IPS-18c (cell line): ENCODE data around the gene LIMCH1.

ENCODE experiments used
- H3K4me3 ChIP-seq: 2 replicates; pipeline ENCODE4 v1.7.0; 2013; ENCODE audit warnings: low read depth, mild to moderate bottlenecking, low read length, moderate library complexity; ENCODE audit not compliant: insufficient read depth
- H3K9me3 ChIP-seq: one replicate; pipeline ENCODE4 v1.6.1; 2013; ENCODE audit warnings: mild to moderate bottlenecking, low read length, moderate library complexity; ENCODE audit not compliant: control insufficient read depth, insufficient read depth

LIMCH1 gene

DNA sequence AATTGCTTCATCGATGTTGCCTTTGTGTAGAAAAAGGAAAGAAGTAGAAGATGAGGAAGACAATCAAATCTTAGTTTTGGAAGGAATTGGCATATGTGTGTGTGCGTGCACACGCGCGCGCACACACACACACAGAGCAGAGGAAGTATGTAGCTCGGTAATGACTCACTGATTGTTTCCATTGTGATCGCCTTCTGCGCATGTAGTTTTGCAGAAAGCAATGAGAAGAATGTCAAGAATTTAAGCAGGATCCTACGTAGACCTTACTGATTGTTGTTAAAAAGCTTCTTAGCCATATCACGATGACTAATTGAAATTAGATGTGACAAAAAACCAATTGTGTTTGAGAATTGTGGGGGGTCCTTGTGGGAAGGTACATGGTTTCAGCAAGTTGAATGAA, 12.8 kb upstream of the LIMCH1 start:
- H3K4me3 ChIP-seq: no peak overlapping the region

DNA sequence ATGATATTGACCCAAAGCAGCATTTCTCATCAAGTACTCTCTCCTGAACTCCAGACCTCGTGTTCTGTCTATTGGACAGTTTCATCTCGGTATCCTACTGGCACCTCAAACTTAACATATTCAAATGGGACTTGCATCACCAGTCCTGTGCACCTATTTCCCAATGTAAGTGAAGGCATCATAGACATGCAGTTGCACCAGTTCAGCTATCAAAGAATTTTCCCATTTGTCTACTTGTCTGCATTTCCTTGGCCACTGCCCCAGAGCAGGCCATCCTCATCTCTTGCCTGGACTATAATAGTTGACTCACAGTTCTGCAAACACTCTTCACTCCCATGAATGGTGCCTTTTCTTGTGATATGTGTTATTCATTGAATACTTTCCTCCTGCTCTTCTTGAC, 11.3 kb upstream of the LIMCH1 start:
- Histone ChIP-seq H3K4me3 (no peak overlapping the region), H3K9me3 (no peaks in the 10 kb centered on the region)

More for the DNA sequence above, 12.8 kb upstream of the LIMCH1 start:
- H3K9me3 ChIP-seq: no peaks in the 10 kb centered on the region

DNA sequence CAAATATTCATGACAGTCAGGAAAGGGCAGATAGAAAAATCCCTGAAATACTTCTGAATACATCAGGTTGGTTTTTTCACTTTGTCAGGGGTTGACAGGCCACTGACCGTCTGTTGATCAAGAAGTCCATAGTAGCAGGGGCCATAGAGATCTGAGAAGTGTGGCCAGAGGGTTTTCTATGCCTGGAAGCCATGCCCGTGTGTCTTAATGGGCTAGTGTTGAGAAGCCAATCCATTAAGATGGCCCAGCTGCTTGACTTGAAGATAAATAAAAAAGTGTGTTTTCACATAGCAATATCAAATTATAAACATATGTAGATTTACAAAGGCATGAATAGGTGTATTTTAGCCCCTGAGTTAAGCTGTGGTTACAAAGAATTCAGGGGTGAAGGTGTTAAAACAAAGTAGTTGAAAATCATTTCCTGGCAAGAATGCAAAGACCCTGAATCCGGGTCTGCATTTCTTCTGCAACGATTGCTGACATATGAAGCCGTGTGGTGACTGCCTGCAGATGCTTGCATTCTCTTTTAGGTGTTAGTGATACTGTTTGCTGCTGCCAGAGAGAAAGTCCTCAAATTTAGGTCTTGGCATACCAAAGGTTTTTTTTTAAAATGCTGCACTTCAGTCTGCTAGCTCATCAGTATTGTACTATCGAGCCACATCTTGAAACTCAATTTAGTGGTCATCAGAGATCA, 9.3 kb upstream of the LIMCH1 start:
- H3K4me3 ChIP-seq: no peak overlapping the region
- no peaks in the 10 kb centered on the region for H3K9me3 ChIP-seq

DNA sequence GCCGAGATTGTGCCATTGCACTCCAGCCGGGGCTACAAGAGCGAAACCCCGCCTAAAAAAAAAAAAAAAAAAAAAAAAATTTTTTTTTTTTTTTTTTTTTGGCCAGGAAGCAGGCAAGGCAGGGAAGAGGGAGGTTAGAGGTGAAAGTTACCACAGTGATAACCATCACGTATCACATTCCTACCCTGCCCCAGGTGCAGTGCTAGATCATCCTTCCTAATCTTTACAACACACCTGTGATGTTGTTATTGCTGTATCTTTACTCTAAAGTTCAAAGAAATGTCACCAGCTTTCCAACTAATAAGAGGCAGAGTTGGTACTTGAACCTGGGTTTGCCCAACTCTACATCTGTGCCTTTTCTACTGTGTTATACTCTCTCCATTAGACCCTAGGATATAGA, 7.2 kb upstream of the LIMCH1 start:
- Histone ChIP-seq H3K9me3 (no peaks in the 10 kb centered on the region), H3K4me3 (no peak overlapping the region)

DNA sequence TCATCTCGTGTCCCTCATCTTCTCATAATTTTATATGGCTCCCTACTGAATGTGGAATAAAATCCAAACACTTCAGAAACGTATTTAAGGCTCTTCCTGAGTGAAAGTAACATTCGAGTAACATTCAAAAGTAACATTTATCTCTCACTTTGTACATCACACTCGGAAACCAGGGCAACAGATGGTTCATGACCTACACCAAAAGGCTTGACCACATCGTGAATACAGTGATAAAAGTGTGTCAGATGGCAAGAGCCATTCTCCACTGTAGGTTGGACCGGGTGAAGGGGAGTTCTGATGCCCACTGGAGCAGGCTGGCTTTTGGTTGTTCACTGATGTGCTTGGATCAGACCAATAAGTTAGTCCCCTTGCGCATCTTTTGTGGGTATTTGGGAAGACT, 5.6 kb upstream of the LIMCH1 start:
- Histone ChIP-seq H3K4me3 (no peak overlapping the region), H3K9me3 (no peaks in the 10 kb centered on the region)

DNA sequence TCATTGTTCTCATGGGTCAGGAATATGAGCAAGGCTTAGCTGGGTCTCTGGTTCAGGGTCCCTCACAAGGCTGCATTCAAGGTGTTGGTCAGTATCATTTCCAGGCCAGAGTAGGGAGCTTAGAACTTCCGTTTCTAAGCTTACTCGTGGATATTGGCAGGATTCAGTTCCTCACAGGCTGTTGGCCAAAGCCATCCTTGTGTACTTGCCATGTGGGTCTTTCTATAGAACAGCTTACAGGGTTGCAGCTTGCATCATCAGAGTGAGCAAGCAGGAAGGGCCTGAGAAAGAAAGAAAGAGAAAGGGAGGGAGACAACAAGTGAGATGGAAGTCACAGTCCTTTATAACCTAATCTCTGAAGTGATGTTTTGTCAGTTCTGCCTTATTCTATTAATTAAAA, 5.1 kb upstream of the LIMCH1 start:
- H3K4me3 ChIP-seq: no peak overlapping the region
- no peaks in the 10 kb centered on the region for H3K9me3 ChIP-seq

DNA sequence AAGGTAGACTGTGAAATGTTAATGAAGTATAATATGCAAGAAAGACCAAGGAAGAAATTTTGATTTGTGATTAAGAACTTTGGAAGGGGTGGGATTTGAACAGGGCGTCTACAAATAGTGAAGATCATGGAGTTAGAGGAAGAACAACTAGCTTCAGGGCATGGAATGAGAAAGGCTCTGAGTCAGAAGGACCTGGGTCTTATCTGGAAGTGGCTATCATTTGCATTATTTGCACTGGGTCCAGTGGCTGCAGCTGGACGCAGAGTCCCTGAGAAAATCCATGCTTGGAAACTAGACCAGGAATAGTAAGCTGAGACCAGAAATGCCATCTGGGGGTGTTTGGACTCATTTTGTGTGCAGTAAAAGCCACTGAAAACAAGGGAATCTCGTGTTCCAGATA, 4.3 kb upstream of the LIMCH1 start:
- no peaks in the 10 kb centered on the region for H3K9me3 ChIP-seq
- H3K4me3 ChIP-seq: no peak overlapping the region

DNA sequence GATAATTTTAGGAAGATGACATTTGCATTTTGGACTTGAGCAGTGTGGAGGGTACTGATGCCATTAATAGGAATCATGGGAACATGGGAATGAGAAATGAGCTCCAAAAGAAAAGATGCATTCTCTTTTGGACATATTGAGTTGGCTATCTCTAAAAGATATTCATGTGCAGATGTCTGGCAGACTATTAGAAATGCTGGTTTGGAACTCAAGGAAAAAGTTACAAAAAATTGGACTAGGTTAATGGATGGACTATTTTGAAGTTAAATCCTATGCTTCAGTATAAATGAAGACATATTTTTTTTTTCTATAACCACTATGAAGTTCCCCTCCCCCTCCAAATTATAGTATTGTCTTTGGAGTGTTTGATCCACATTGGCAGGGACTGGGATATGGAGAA, 3.6 kb upstream of the LIMCH1 start:
- H3K9me3 ChIP-seq: no peaks in the 10 kb centered on the region
- H3K4me3 ChIP-seq: no peak overlapping the region

DNA sequence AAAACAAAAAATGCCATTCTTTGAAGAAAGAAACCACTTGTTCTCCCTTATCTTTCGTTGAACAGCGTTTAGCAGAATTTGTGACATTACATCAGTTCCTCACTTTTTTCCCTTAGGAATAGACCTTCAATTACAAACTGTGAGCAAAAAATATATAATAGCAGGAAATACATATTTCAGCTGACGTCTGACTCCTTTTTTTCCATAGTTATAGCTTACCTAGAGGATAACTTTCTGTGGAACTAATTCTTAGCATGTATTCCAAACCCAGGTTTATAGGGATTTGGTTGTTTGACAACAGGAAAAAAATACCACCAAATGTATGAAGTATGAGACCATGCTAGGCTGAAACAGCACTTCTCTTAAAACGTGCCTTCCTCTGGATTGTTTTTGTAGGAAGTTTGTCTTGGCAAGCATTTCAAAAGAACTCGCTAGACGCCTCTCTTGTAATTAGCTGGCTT, 2.0 kb upstream of the LIMCH1 start:
- no peaks in the 10 kb centered on the region for H3K9me3 ChIP-seq
- H3K4me3 ChIP-seq: no peak overlapping the region

DNA sequence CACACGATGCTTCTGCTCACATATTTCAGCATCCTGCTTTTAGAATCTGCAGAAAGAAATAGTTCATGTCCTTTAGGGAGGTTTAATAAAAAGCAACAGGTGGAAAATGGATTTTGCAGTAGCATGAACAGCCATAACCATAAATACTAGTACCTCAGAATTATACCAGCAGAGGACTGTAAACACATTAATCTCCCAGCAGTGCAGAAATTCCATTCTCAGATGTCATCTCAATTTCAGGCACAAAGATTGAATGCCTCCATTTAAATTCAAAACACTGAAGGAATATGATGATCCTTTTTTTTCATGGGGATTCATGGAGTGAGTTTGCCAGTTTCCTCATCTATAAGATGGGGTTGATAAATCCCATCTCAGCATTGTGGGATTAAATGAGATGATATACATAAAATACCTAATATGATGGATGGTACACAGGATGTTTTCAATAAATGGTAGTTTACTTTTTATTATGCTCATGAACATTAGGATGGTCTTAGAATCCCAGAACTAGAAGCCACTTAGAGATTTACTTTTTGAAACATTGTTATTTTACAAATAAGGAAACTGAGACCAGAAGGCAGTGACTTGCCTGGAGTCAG, 566 bp upstream of the LIMCH1 start:
- H3K4me3 ChIP-seq: no peak overlapping the region
- no peaks in the 10 kb centered on the region for H3K9me3 ChIP-seq

DNA sequence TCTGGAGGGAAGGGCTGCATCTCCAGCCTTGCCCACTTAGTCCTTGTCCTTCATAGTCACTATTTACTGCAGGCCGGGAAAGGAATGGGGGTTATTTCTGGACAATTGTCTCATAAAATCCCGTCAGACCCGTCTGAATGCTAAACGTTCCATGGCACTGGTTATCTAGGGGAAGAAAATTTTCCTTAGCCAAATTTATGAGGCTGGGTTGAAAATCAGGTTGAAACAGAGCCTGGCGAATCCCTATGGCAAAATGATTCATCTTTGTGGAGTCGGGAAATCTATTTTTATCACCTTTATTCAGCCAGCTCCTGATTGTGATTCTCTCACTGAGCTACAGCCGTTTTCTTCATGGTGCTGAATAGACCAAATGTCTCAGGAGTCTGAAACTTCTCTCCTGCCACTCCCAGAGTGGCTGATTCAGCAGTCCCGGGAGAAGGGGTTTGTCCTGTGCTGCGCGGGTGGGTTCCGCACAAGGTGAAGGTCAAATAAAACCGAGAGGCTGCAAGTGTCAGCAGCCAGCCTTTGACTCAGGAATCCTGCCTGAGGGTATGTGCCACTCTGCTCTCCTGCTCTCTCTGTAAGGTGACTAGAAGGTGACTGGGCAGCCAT, 1.0 kb downstream of the LIMCH1 start:
- H3K4me3 ChIP-seq: no peak overlapping the region

DNA sequence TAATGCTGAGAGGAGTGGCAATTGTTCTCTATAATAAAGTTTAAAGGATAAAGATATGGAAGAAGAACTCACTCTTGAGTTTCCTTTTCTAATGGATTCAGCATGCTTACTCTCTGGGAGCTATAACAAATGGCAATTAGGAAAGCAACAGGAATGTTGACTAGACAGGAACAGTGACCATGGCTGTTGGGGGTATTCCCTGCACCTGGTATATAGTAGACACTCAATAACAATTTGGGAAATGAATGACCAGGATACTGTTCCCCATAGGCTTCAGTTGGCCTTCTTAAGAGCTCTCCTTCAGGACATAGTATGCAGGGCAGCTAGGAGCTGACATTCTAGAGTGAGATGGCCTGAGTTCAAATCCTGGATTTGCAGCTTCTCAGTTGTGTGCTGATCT, 1.8 kb downstream of the LIMCH1 start:
- H3K4me3 ChIP-seq: no peak overlapping the region

More for the DNA sequence above, 1.0 kb downstream of the LIMCH1 start:
- no peaks in the 10 kb centered on the region for H3K9me3 ChIP-seq

DNA sequence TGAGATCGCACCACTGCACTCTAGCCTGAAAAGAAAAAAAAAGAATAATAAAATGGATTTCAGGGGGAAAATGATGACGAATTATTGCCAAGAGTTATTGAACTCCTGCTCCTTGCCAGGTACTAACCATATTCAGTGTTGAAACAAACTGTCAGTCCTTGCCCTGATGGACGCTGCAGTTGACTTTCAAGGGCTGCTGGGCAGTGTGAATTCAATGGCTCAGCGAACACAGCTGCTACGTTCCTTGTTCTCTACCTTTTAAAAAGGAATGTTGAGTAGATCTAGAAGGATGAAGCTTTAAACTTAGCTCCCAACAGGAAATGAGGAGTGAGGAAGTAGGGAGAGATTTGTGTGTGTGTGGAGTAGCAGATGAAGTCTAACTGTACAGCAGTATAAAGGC, 2.7 kb downstream of the LIMCH1 start:
- Histone ChIP-seq H3K9me3 (no peaks in the 10 kb centered on the region), H3K4me3 (no peak overlapping the region)

More for the DNA sequence above, 1.8 kb downstream of the LIMCH1 start:
- H3K9me3 ChIP-seq: no peaks in the 10 kb centered on the region

DNA sequence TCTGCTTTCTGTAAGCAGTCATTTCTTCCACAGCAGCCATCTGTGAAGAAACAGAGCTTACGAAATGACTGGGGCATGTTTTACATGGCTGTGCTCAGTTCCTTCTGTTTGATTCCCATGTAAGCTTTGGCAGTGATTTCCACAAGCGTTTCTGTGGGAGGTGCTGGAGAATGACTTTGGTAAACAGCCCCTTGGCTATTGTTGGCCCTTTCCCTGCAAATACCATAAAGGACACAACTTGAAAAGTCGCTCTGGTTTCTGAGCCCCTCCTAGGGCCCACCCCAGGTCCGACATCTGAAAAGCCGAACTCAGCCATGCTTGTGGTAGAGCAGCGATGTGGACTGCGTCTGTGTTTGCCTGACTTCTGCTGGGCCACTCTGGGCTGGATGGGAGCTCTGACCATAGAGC, 3.7 kb downstream of the LIMCH1 start:
- H3K4me3 ChIP-seq: no peak overlapping the region
- H3K9me3 ChIP-seq: no peaks in the 10 kb centered on the region

DNA sequence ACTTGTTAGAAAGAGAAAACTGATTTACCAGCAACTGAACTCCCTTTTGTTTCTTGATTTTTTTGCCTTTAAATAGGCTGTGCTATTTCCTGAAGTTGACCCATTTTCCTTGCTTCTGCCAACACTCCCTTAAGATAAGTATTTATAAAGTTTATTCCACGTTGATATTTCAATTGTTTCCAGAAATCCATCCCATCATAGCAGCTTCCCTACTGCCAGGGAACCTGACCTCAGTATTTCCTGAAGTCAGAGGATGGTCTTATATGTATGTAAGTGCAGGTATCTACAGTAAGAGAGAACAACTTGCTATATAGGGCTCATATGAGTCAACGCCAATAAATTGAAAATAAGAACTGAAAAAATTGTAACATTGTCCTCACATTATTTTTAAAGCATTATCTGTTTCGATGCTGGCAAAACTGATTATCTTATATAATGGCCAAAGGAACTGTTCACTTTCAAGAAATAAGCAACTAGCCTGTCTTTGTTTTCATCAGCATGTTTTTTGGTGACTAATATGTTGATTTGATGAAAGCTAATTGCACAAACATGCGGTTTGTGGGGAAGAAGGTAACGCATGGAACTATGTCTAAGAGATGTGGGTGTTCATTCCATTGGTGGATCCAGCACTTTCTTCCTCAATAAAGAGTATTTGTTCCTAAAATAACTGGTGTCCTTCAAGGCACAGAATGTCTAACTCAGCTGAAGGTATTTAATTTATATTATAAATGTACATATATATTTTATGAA, 4.7 kb downstream of the LIMCH1 start:
- no peaks in the 10 kb centered on the region for H3K9me3 ChIP-seq
- no peak overlapping the region for H3K4me3 ChIP-seq

DNA sequence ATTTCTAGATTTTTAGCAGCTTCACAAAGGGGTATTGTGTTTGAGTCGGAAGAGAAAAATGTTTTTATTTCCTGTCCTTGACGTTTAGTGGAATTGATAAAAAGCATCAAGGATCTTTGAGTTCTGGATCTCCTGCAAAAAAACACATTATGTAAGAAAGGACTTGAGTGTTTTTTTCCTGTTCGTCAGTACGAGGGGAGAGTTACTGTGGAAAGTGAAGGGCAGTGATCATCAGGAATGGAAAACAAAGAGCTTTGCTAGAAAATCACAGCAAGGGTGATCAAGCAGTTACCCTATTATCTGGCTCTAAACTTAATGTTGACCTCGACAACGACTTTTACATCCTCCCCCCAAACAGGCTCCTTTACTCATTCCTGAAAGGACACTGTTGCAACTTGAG, 7.3 kb downstream of the LIMCH1 start:
- H3K4me3 ChIP-seq: no peak overlapping the region
- no peaks in the 10 kb centered on the region for H3K9me3 ChIP-seq

DNA sequence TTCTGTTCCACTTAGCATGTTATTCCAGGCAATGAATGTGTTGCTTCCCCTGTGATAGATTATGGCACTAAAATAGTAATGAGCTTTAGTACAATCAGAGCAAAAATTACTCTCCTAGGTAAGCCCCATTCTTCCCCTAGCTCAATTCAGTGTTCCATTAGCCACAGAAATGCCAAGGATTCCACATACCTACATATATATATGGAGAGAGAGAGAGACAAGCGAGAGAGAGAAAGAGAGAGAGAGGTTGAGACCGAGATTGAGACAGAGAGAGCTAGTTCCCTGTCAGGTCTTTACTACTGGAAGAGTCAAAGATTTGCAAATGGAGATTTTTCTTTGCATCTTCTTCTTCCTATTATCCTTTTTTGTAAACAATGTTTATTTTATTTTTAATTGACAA, 8.7 kb downstream of the LIMCH1 start:
- Histone ChIP-seq H3K4me3 (no peak overlapping the region), H3K9me3 (no peaks in the 10 kb centered on the region)
